IMR-90 (cell line): ENCODE data around the gene MAGEA2. TPM values are rescaled to one million over a fixed set of nuclear protein-coding genes. Genes with fewer than 3 reads are reported as not detected.

ENCODE experiments used
- ATAC-seq: fragments of 200-7000 bp; cut with Tn5 transposase; 2 replicates; pipeline ENCODE4 v1.9.1; 2020; ENCODE audit warnings: low read depth, mild to moderate bottlenecking, moderate library complexity
- BruUV-seq: library from RNA; stranded (reverse); fragments of 400-500 nt; replicated peaks from 2 replicates; lab custom pipeline; 2021; lab: Mats Ljungman, UMichigan
- CTCF ChIA-PET: fragments of 300-600 bp; formaldehyde crosslinking; extraction: SDS; loops from one replicate; lab custom pipeline; 2021; ENCODE audit warnings: antibody characterized with exemption; lab: Yijun Ruan, JAX
- POLR2A ChIA-PET: fragments of 300-600 bp; sonication (Branson Sonifier 250); formaldehyde crosslinking; loops from one replicate; lab custom pipeline; 2022; ENCODE audit warnings: antibody characterized with exemption; ENCODE audit not compliant: unreplicated experiment; lab: Charles Lee
- DNase-seq: peaks from one replicate; pipeline ENCODE4 v3.0.0; 2013
- H2AFZ ChIP-seq: replicated peaks from 2 replicates; pipeline ENCODE3; 2013; ENCODE audit warnings: low read length, mild to moderate bottlenecking; ENCODE audit not compliant: poor library complexity
- H2AK5ac ChIP-seq: 2 replicates; pipeline ENCODE4 v1.6.1; 2013; ENCODE audit warnings: low read depth, low read length, inconsistent platforms
- H2AK9ac ChIP-seq: replicated peaks from 2 replicates; pipeline ENCODE3; 2013; ENCODE audit warnings: mild to moderate bottlenecking, low read depth, low read length, moderate library complexity; ENCODE audit not compliant: poor library complexity
- H2BK120ac ChIP-seq: 2 replicates; pipeline ENCODE4 v1.6.1; 2013; ENCODE audit warnings: low read depth, low read length, inconsistent platforms
- H2BK15ac ChIP-seq: 3 replicates; pipeline ENCODE4 v1.6.1; 2013; ENCODE audit warnings: low read depth, low read length, inconsistent platforms
- H2BK20ac ChIP-seq: 2 replicates; pipeline ENCODE4 v1.6.1; 2013; ENCODE audit warnings: low read depth, mild to moderate bottlenecking, inconsistent platforms, low read length, moderate library complexity
- H2BK5ac ChIP-seq: 2 replicates; pipeline ENCODE4 v1.6.1; 2013; ENCODE audit warnings: mild to moderate bottlenecking, low read depth, low read length, inconsistent platforms; ENCODE audit not compliant: poor library complexity, severe bottlenecking
- H3K14ac ChIP-seq: replicated peaks from 2 replicates; pipeline ENCODE4 v1.6.1; 2013; ENCODE audit warnings: low read depth, low read length, inconsistent platforms
- H3K18ac ChIP-seq: 2 replicates; pipeline ENCODE4 v1.6.1; 2013; ENCODE audit warnings: low read depth, low read length, control low read depth
- H3K23ac ChIP-seq: 2 replicates; pipeline ENCODE4 v1.6.1; 2013; ENCODE audit warnings: low read depth, low read length, inconsistent platforms
- H3K27ac ChIP-seq: 2 replicates; pipeline ENCODE4 v1.5.1; 2013; ENCODE audit warnings: mild to moderate bottlenecking, control low read depth, low read length; ENCODE audit not compliant: insufficient read depth
- H3K27me3 ChIP-seq: 2 replicates; pipeline ENCODE4 v1.6.1; 2013; ENCODE audit warnings: low read length; ENCODE audit not compliant: control insufficient read depth, insufficient read depth
- H3K36me3 ChIP-seq: 2 replicates; pipeline ENCODE4 v1.6.1; 2013; ENCODE audit warnings: low read length, mixed read lengths; ENCODE audit not compliant: control insufficient read depth, insufficient read depth
- H3K4ac ChIP-seq: 2 replicates; pipeline ENCODE4 v1.6.1; 2013; ENCODE audit warnings: low read depth, low read length, inconsistent platforms
- H3K4me1 ChIP-seq: 2 replicates; pipeline ENCODE4 v1.6.1; 2013; ENCODE audit warnings: low read length, mixed read lengths; ENCODE audit not compliant: control insufficient read depth, insufficient read depth
- H3K4me2 ChIP-seq: 2 replicates; pipeline ENCODE4 v1.6.1; 2013; ENCODE audit warnings: low read depth, mild to moderate bottlenecking, control low read depth, low read length, moderate library complexity
- H3K4me3 ChIP-seq: 2 replicates; pipeline ENCODE4 v1.5.1; 2013; ENCODE audit warnings: low read depth, mild to moderate bottlenecking, control low read depth, low read length, moderate library complexity; ENCODE audit not compliant: insufficient read depth
- H3K56ac ChIP-seq: 2 replicates; pipeline ENCODE4 v1.6.1; 2013; ENCODE audit warnings: low read length, inconsistent platforms; ENCODE audit not compliant: insufficient read depth; ENCODE audit errors: extremely low read depth
- H3K79me1 ChIP-seq, 2 experiments: 2 replicates each; pipeline ENCODE4 v1.6.1; 2013; ENCODE audit warnings: low read length in 2 of 2, inconsistent platforms in 1 of 2, low read depth in 1 of 2
- H3K9ac ChIP-seq: 2 replicates; pipeline ENCODE4 v1.6.1; 2013; ENCODE audit warnings: low read depth, low read length, control low read depth
- H3K9me1 ChIP-seq: 2 replicates; pipeline ENCODE4 v1.6.1; 2013; ENCODE audit warnings: low read length, inconsistent platforms; ENCODE audit not compliant: insufficient read depth
- H3K9me3 ChIP-seq: 2 replicates; pipeline ENCODE4 v1.6.1; 2013; ENCODE audit warnings: low read length; ENCODE audit not compliant: control insufficient read depth, insufficient read depth
- H4K20me1 ChIP-seq: 2 replicates; pipeline ENCODE4 v1.6.1; 2013; ENCODE audit warnings: low read length, inconsistent platforms; ENCODE audit not compliant: insufficient read depth
- H4K5ac ChIP-seq: 2 replicates; pipeline ENCODE4 v1.6.1; 2013; ENCODE audit warnings: mild to moderate bottlenecking, low read depth, low read length, control low read depth
- H4K8ac ChIP-seq, 2 experiments: 2 replicates each; pipeline ENCODE4 v1.6.1; 2013; ENCODE audit warnings: low read depth in 2 of 2, low read length in 2 of 2, control low read depth in 1 of 2, inconsistent platforms in 1 of 2
- H4K91ac ChIP-seq: 2 replicates; pipeline ENCODE4 v1.6.1; 2013; ENCODE audit warnings: low read depth, low read length, inconsistent platforms; ENCODE audit not compliant: insufficient read depth
- CEBPB ChIP-seq: IDR thresholded peaks from 2 replicates; pipeline ENCODE4 v1.6.1; 2012; ENCODE audit warnings: low read depth, low read length, improper control_type of control experiment
- CHD1 ChIP-seq: IDR thresholded peaks from 2 replicates; pipeline ENCODE4 v1.6.1; 2012; ENCODE audit warnings: low read depth, low read length, improper control_type of control experiment
- MAFK ChIP-seq: IDR thresholded peaks from 2 replicates; pipeline ENCODE4 v1.6.1; 2012; ENCODE audit warnings: low read depth, low read length, improper control_type of control experiment
- RAD21 ChIP-seq: IDR thresholded peaks from 2 replicates; pipeline ENCODE4 v1.6.1; 2012; ENCODE audit warnings: low read length, improper control_type of control experiment
- RCOR1 ChIP-seq: IDR thresholded peaks from 2 replicates; pipeline ENCODE4 v1.6.1; 2012; ENCODE audit warnings: mild to moderate bottlenecking, low read length, improper control_type of control experiment; ENCODE audit not compliant: insufficient replicate concordance
- WGBS, 2 experiments: methylation state at CpG; one replicate each; pipeline versions ENCODE4 v1.1.5 to v1.1.7; 2013; ENCODE audit warnings: missing lambda C conversion rate in 2 of 2; ENCODE audit not compliant: insufficient read length in 1 of 2; ENCODE audit errors: extremely low coverage in 2 of 2; 5-methylcytosine and 5-hydroxymethylcytosine counted together
- dilution Hi-C: fragments of 300-500 bp; cut with HindIII; formaldehyde crosslinking; loops from one replicate; pipeline ENCODE4 v1.14.3; 2018; ENCODE audit warnings: low sequenced_read_pairs; ENCODE audit not compliant: unreplicated experiment
- in situ Hi-C: fragments of 300-500 bp; cut with MboI; formaldehyde crosslinking; loops from 3 replicates; pipeline ENCODE4 v1.14.3; 2019; ENCODE audit warnings: low sequenced_read_pairs, inconsistent platforms, mixed read lengths
- intact Hi-C: fragments of 100-400 bp; cut with micrococcal nuclease; formaldehyde crosslinking; loops from 2 replicates; pipeline ENCODE4 v1.10.0; 2022
- polyA plus RNA-seq, 3 experiments: library from polyadenylated mRNA; depleted of rRNA; stranded (reverse); fragments of >200 nt; gene quantifications; 2 replicates each; pipeline ENCODE4 v1.2.3, GENCODE V29; 2012; ENCODE audit warnings: low replicate concordance in 1 of 3
- total RNA-seq: library from RNA; depleted of rRNA; stranded (reverse); fragments of >200 nt; gene quantifications from 2 replicates; pipeline ENCODE4 v1.2.3, GENCODE V29; 2012
- TF ChIP-seq, protein P1 (sequence below): fragments of 150-350 bp; IDR thresholded peaks from 2 replicates; pipeline ENCODE4 v1.6.1; 2016; ENCODE audit warnings: low read depth, mild to moderate bottlenecking, low read length, moderate library complexity, borderline replicate concordance
- TF ChIP-seq, protein P2 (sequence below): fragments of 150-350 bp; IDR thresholded peaks from 2 replicates; pipeline ENCODE4 v1.6.1; 2017; ENCODE audit warnings: mild to moderate bottlenecking, antibody characterized with exemption, low read length, low read depth

MAGEA2 gene
- total and polyA plus RNA-seq, 2 of the 4 experiments (the other 2 are of a cell fraction): not detected

DNA sequence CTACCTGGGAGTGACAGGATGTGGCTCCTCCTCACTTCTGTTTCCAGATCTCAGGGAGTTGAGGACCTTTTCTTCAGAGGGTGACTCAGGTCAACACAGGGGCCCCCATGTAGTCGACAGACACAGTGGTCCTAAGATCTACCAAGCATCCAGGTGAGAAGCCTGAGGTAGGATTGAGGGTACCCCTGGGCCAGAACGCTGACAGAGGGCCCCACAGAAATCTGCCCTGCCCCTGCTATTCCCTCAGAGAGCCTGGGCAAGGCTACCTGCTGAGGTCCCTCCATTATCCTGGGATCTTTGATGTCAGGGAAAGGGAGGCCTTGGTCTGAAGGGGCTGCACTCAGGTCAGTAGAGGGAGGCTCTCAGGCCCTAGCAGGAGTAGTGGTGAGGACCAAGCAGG, 18.5 kb downstream of the MAGEA2 start:
- ATAC-seq: no peak
- no peak overlapping the region for H2BK5ac ChIP-seq
- WGBS, 2 experiments: no CpG with 5 or more reads among the region's 2 CpGs
- BruUV-seq: no TSS peak
- intact Hi-C loops: no loop called here
- no peak overlapping the region for H2AFZ ChIP-seq
- TF ChIP-seq MAFK (no peak), CHD1 (no peak), RAD21 (no peak), RCOR1 (no peak), CEBPB (no peak)
- TF ChIP-seq, protein P1, sequence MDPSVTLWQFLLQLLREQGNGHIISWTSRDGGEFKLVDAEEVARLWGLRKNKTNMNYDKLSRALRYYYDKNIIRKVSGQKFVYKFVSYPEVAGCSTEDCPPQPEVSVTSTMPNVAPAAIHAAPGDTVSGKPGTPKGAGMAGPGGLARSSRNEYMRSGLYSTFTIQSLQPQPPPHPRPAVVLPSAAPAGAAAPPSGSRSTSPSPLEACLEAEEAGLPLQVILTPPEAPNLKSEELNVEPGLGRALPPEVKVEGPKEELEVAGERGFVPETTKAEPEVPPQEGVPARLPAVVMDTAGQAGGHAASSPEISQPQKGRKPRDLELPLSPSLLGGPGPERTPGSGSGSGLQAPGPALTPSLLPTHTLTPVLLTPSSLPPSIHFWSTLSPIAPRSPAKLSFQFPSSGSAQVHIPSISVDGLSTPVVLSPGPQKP: no peak
- TF ChIP-seq, protein P2, sequence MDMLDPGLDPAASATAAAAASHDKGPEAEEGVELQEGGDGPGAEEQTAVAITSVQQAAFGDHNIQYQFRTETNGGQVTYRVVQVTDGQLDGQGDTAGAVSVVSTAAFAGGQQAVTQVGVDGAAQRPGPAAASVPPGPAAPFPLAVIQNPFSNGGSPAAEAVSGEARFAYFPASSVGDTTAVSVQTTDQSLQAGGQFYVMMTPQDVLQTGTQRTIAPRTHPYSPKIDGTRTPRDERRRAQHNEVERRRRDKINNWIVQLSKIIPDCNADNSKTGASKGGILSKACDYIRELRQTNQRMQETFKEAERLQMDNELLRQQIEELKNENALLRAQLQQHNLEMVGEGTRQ: no peak
- H2AK9ac ChIP-seq: no peak overlapping the region
- no peak for DNase-seq
- H2BK15ac ChIP-seq: no peak overlapping the region
- CTCF ChIA-PET: no interaction called here
- H3K36me3 ChIP-seq: no peaks in the 10 kb centered on the region
- H3K4me3 ChIP-seq: no peak overlapping the region
- H3K4me1 ChIP-seq: no peaks in the 10 kb centered on the region
- in situ Hi-C loops: no loop called here
- no peak overlapping the region for H3K23ac ChIP-seq
- H3K9me3 ChIP-seq: no peaks in the 10 kb centered on the region; the same call in 1 of the 2 replicates
- H3K18ac ChIP-seq: no peak overlapping the region
- no peak overlapping the region for H3K27ac ChIP-seq
- H3K9ac ChIP-seq: no peak overlapping the region
- H4K8ac ChIP-seq: no peak overlapping the region
- no peak overlapping the region for H2AK5ac ChIP-seq
- no peaks in the 10 kb centered on the region for H3K79me1 ChIP-seq
- H3K4me2 ChIP-seq: no peak overlapping the region
- H3K9me1 ChIP-seq: no peaks in the 10 kb centered on the region
- no peaks in the 10 kb centered on the region for H4K20me1 ChIP-seq
- H4K91ac ChIP-seq: no peak overlapping the region
- H3K27me3 ChIP-seq: no peaks in the 10 kb centered on the region
- no peak overlapping the region for H3K14ac ChIP-seq
- dilution Hi-C loops: no loop called here
- no peak overlapping the region for H2BK20ac ChIP-seq
- no peak overlapping the region for H3K4ac ChIP-seq
- POLR2A ChIA-PET: no interaction called here
- no peak overlapping the region for H3K56ac ChIP-seq
- H2BK120ac ChIP-seq: no peak overlapping the region
- no peak overlapping the region for H4K5ac ChIP-seq
